ENCODE measurements around the gene RPAP3.
"Not testable (repeated sequence)": the region's sequence is repeated elsewhere in the genome, so short reads cannot be mapped to it uniquely, and the experiment has no call there.

The RPAP3 gene

DNA sequence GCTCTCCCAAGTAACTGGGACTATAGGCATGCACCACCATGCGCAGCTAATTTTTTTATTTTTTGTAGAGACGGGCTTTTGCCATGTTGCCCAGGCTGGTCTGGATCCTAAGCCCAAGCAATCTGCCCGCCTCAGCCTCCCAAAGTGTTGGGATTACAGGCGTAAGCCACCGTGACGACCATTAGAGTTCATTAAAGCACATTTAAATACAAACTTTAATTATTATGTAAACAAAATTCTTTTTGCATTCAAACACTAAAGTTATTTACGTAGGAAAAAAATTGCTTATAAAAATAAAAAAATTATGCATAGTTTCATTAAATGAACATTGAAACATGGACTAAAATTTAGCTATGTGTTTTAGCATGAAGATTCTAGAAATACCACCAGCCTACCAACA is 7.2 kb downstream of the RPAP3 start:
- TF ChIP-seq PAX5 (IDR thresholded peaks at IDR 0.05; ENCODE audit: insufficient read depth, low read length, severe bottlenecking) (no peak), POU2F2 (IDR thresholded peaks at IDR 0.05; ENCODE audit: low read depth, low read length) (no peak), TAF1 (IDR thresholded peaks at IDR 0.05; ENCODE audit: low read depth, low read length) (no peak), POLR2A (IDR thresholded peaks at IDR 0.05; ENCODE audit: low read depth, low read length) (no peak), SPI1 (IDR thresholded peaks at IDR 0.05; ENCODE audit: low read depth, low read length) (no peak)
- DNase-seq (ENCODE audit: insufficient read length, low spot score) (no peak), FAIRE-seq (no peak)

- no peak for TF ChIP-seq POU2F2 (IDR thresholded peaks at IDR 0.05; ENCODE audit: low read depth, low read length)
- no peak for TF ChIP-seq POLR2AphosphoS5 (IDR thresholded peaks at IDR 0.05; ENCODE audit: low read depth, low read length)
- no peak for TF ChIP-seq PAX5 (IDR thresholded peaks at IDR 0.05; ENCODE audit: insufficient read depth, low read length, severe bottlenecking)
- no peak for TF ChIP-seq SPI1 (IDR thresholded peaks at IDR 0.05; ENCODE audit: low read depth, low read length)
- TF ChIP-seq POLR2A (IDR thresholded peaks at IDR 0.05; ENCODE audit: low read depth, low read length), result no peak
- TF ChIP-seq TAF1 (IDR thresholded peaks at IDR 0.05; ENCODE audit: low read depth, low read length), result no peak
- peak; percentile 69 for FAIRE-seq
- DNase-seq (ENCODE audit: insufficient read length, low spot score), result no peak
Observed at GRCh38 chr12:47698055-47698454, 7.8 kb downstream of the RPAP3 start.

- TF ChIP-seq TAF1 (IDR thresholded peaks at IDR 0.05; ENCODE audit: low read depth, low read length), result no peak
- TF ChIP-seq SPI1 (IDR thresholded peaks at IDR 0.05; ENCODE audit: low read depth, low read length), result no peak
- TF ChIP-seq POU2F2 (IDR thresholded peaks at IDR 0.05; ENCODE audit: low read depth, low read length), result no peak
- no peak for TF ChIP-seq POLR2AphosphoS5 (IDR thresholded peaks at IDR 0.05; ENCODE audit: low read depth, low read length)
- no peak for TF ChIP-seq POLR2A (IDR thresholded peaks at IDR 0.05; ENCODE audit: low read depth, low read length)
- no peak for TF ChIP-seq PAX5 (IDR thresholded peaks at IDR 0.05; ENCODE audit: insufficient read depth, low read length, severe bottlenecking)
- DNase-seq (ENCODE audit: insufficient read length, low spot score) (no peak), FAIRE-seq (no peak)
Observed at GRCh38 chr12:47689215-47689614, 16.6 kb downstream of the RPAP3 start.

GRCh38 chr12:47687636-47688035 is 18.2 kb downstream of the RPAP3 start:
- DNase-seq (ENCODE audit: insufficient read length, low spot score) (no peak), FAIRE-seq (no peak)
- TF ChIP-seq TAF1 (IDR thresholded peaks at IDR 0.05; ENCODE audit: low read depth, low read length), result no peak
- no peak for TF ChIP-seq SPI1 (IDR thresholded peaks at IDR 0.05; ENCODE audit: low read depth, low read length)

- no peak for DNase-seq (ENCODE audit: insufficient read length, low spot score)
- TF ChIP-seq POLR2AphosphoS5 (IDR thresholded peaks at IDR 0.05; ENCODE audit: low read depth, low read length) (no peak), PAX5 (IDR thresholded peaks at IDR 0.05; ENCODE audit: insufficient read depth, low read length, severe bottlenecking) (no peak), POU2F2 (IDR thresholded peaks at IDR 0.05; ENCODE audit: low read depth, low read length) (no peak), POLR2A (IDR thresholded peaks at IDR 0.05; ENCODE audit: low read depth, low read length) (no peak), TAF1 (IDR thresholded peaks at IDR 0.05; ENCODE audit: low read depth, low read length) (no peak), SPI1 (IDR thresholded peaks at IDR 0.05; ENCODE audit: low read depth, low read length) (no peak)
- FAIRE-seq, result peak; percentile 40
Observed at GRCh38 chr12:47686645-47687240, 19.1 kb downstream of the RPAP3 start.

- FAIRE-seq (no peak), DNase-seq (ENCODE audit: insufficient read length, low spot score) (no peak)
- TF ChIP-seq POU2F2 (IDR thresholded peaks at IDR 0.05; ENCODE audit: low read depth, low read length), result no peak
- no peak for TF ChIP-seq POLR2AphosphoS5 (IDR thresholded peaks at IDR 0.05; ENCODE audit: low read depth, low read length)
- TF ChIP-seq POLR2A (IDR thresholded peaks at IDR 0.05; ENCODE audit: low read depth, low read length), result no peak
- no peak for TF ChIP-seq TAF1 (IDR thresholded peaks at IDR 0.05; ENCODE audit: low read depth, low read length)
- TF ChIP-seq PAX5 (IDR thresholded peaks at IDR 0.05; ENCODE audit: insufficient read depth, low read length, severe bottlenecking), result no peak
- TF ChIP-seq SPI1 (IDR thresholded peaks at IDR 0.05; ENCODE audit: low read depth, low read length), result no peak
Observed at GRCh38 chr12:47679785-47680184, 26.0 kb downstream of the RPAP3 start.

DNA sequence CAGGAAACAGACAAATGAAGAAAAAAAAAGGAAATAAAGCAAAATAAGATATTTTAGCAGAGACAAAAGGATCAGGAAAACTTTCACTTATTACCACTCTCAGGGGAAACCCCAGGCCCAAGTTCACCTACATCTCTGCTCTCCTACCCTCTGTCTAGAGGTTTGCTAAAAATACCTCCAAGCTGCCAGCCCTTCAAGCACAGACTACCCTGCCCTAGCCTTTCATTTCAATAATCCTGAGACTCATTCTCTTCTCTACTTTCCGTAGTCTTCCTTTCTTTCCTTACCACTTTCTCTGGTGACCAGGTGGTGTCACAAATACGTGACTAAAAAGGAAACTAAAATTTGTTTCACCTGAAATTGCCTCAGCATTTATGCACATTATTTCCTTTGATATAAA is 33.8 kb downstream of the RPAP3 start:
- FAIRE-seq, result no peak
- DNase-seq (ENCODE audit: insufficient read length, low spot score), result no peak
- TF ChIP-seq POLR2A (IDR thresholded peaks at IDR 0.05; ENCODE audit: low read depth, low read length) (no peak), PAX5 (IDR thresholded peaks at IDR 0.05; ENCODE audit: insufficient read depth, low read length, severe bottlenecking) (no peak), TAF1 (IDR thresholded peaks at IDR 0.05; ENCODE audit: low read depth, low read length) (no peak), SPI1 (IDR thresholded peaks at IDR 0.05; ENCODE audit: low read depth, low read length) (no peak), POLR2AphosphoS5 (IDR thresholded peaks at IDR 0.05; ENCODE audit: low read depth, low read length) (no peak)

DNA sequence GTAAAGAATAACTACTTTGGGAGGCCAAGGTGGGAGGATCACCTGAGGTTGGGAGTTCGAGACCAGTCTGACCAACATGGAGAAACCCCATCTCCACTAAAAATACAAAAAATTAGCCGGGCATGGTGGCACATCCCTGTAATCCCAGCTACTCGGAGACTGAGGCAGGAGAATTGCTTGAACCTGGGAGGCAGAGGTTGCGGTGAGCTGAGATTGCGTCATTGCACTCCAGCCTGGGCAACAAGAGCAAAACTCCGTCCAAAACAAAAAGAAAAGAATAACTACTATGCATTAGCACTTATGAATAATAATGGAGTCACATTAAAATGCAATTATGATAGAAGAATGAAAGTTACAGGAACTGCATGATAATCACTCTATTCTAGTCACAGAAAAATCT is 37.9 kb downstream of the RPAP3 start:
- DNase-seq (ENCODE audit: insufficient read length, low spot score); FAIRE-seq: not testable (repeated sequence)

DNA sequence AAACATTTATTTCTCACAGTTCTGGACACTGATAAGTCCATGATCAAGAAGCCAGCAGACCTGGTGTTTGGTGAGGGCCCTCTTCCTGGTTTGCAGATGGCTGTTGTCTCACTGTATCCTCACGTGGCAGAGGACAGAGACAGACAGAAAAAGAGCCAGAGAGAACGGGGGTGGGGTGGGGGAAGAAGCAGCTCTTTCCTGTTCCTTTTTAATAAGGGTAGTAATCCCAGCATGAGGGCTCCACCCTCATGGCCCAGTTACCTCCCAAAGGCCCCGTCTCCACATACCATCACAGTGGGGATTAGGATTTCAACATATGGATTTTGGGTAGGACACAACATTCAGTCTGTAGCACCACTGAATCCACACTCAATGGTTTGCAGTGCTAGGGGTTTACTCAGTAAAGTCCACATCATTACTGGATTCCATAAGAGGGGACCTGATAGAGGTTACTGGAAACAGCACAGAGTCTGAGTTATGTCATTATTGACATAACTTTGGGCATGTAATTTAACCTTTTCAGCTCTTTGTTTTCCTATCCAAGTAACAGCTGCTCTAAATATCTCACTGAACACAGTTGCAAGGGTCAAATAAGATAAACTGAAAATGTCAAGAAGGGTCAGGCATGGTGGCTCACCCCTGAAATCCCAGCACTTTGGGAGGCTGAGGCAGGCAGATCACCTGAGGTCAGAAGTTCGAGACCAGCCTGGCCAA is 53.2 kb downstream of the RPAP3 start:
- TF ChIP-seq POU2F2 (IDR thresholded peaks at IDR 0.05; ENCODE audit: low read depth, low read length), result no peak
- TF ChIP-seq POLR2A (IDR thresholded peaks at IDR 0.05; ENCODE audit: low read depth, low read length), result no peak
- no peak for TF ChIP-seq SPI1 (IDR thresholded peaks at IDR 0.05; ENCODE audit: low read depth, low read length)
- no peak for TF ChIP-seq POLR2AphosphoS5 (IDR thresholded peaks at IDR 0.05; ENCODE audit: low read depth, low read length)
- TF ChIP-seq PAX5 (IDR thresholded peaks at IDR 0.05; ENCODE audit: insufficient read depth, low read length, severe bottlenecking), result no peak
- no peak for TF ChIP-seq TAF1 (IDR thresholded peaks at IDR 0.05; ENCODE audit: low read depth, low read length)
- no peak for FAIRE-seq
- no peak for DNase-seq (ENCODE audit: insufficient read length, low spot score)
